Thoracic aorta (tissue), 2 donors: Measurements from ENCODE around the gene ZNF133. TPM values are rescaled to one million over a fixed set of nuclear protein-coding genes. Genes with fewer than 3 reads are reported as not detected.
"Not testable (repeated sequence)": the region's sequence is repeated elsewhere in the genome, so short reads cannot be mapped to it uniquely, and the experiment has no call there.

Experiments used
- ATAC-seq: fragments of 150-250 bp; one replicate; pipeline ENCODE4 v1.8.0; 2017; ENCODE audit warnings: low read depth; ENCODE audit not compliant: insufficient number of reproducible peaks, low FRiP score
- DNase-seq: peaks from one replicate; pipeline ENCODE4 v3.0.0-alpha.2; 2020; ENCODE audit warnings: low spot score
- H3K27ac ChIP-seq, 2 donors: fragments of 200-600 bp; sonication (generic); 1 replicate in 1 of 2; 2 replicates in 1 of 2; pipeline ENCODE4 v1.5.1; 2016; ENCODE audit warnings: mild to moderate bottlenecking in 2 of 2, moderate library complexity in 2 of 2
- H3K27me3 ChIP-seq: fragments of 200-600 bp; sonication (generic); replicated peaks from 2 replicates; pipeline ENCODE4 v1.6.0; 2016; ENCODE audit warnings: mild to moderate bottlenecking; ENCODE audit not compliant: insufficient read depth
- H3K36me3 ChIP-seq: fragments of 200-600 bp; sonication (generic); one replicate; pipeline ENCODE4 v1.5.1; 2016
- H3K4me1 ChIP-seq, 2 donors: fragments of 200-600 bp; sonication (generic); 1 replicate in 1 of 2; 2 replicates in 1 of 2; pipeline versions ENCODE4 v1.5.1 to v1.6.0; 2016; ENCODE audit warnings: low read depth in 2 of 2, mild to moderate bottlenecking in 1 of 2; ENCODE audit not compliant: control insufficient read depth in 1 of 2
- H3K4me3 ChIP-seq: fragments of 200-600 bp; sonication (generic); 2 replicates; pipeline ENCODE4 v1.5.1; 2016; ENCODE audit warnings: mild to moderate bottlenecking
- H3K9me3 ChIP-seq: fragments of 200-600 bp; sonication (generic); 2 replicates; pipeline ENCODE4 v1.5.1; 2016
- CTCF ChIP-seq: fragments of 200-600 bp; sonication (generic); IDR thresholded peaks from one replicate; pipeline ENCODE4 v1.5.1; 2019; ENCODE audit warnings: antibody characterized with exemption
- total RNA-seq, 2 donors: library from RNA; depleted of rRNA; stranded (reverse); fragments of >200 nt; gene quantifications; one replicate each; pipeline versions ENCODE4 v1.1.0 to v1.2.3, GENCODE V29; 2016

The ZNF133 gene
- total RNA-seq, 2 donors from 2014 or later, result 9.1 to 13.7 TPM

- ATAC-seq (no peak), DNase-seq (no peak)
- H3K36me3 ChIP-seq, result no peaks in the 10 kb centered on the region
- no peak overlapping the region for H3K27ac ChIP-seq
- no peak for TF ChIP-seq CTCF
- H3K4me3 ChIP-seq, result no peak overlapping the region
- no peaks in the 10 kb centered on the region for H3K9me3 ChIP-seq
- no peaks in the 10 kb centered on the region for H3K4me1 ChIP-seq
- no peaks in the 10 kb centered on the region for H3K27me3 ChIP-seq
Observed at GRCh38 chr20:18323705-18324104, 35.4 kb downstream of the ZNF133 start.

DNA sequence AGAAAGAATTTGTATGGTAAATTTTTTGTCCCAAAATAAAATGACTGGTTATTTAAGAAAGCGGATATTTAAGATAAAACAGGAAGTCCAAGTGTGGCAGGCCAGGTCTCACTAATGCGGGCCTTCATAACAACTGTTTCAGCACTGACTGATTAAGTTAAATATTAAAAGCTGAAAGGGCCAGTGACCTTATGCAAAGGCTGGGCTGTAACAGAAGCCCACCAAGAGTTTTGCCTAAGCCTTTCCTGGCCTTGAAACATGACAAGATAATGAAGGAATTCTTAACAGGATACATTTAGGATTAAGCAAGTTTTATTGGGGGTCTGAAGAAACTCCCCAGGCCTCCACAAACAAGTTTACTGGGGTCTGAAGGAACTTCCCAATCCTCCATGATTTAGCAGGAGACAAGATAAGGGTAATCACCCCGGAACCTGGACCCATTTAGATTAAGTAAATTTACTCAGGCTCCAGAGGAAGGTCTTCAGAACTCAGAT, 36.3 kb downstream of the ZNF133 start:
- Histone ChIP-seq H3K4me1 (no peaks in the 10 kb centered on the region), H3K36me3 (no peaks in the 10 kb centered on the region), H3K4me3 (no peak overlapping the region), H3K9me3 (peaks cover 4% of the 10 kb centered on the region), H3K27me3 (no peaks in the 10 kb centered on the region), H3K27ac (no peak overlapping the region)
- DNase-seq, result no peak
- ATAC-seq, result no peak
- no peak for TF ChIP-seq CTCF

- Histone ChIP-seq H3K36me3 (no peaks in the 10 kb centered on the region), H3K27ac (no peak overlapping the region), H3K4me1 (no peaks in the 10 kb centered on the region), H3K4me3 (no peak overlapping the region), H3K27me3 (no peaks in the 10 kb centered on the region), H3K9me3 (peaks cover 15% of the 10 kb centered on the region)
- DNase-seq, result no peak
- no peak for TF ChIP-seq CTCF
- ATAC-seq, result no peak
Observed at GRCh38 chr20:18326990-18327389, 38.7 kb downstream of the ZNF133 start.

DNA sequence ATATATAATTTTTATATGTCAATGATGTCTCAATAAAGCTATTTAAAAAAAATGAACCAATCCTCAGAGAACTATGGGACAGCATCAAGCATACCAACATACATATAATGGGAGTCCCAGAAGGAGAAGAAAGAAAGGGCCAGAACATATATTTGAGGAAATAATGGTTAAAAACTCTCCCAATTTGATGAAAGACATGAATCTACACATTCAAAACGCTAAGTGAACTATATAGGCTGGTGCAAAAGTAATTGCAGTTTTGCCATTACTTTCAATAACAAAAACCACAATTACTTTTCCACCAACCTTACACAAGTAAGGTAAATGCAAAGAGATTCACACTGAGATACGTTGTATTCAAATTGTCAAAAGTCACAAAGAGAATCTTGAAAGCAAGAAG, 43.4 kb downstream of the ZNF133 start:
- H3K36me3 ChIP-seq, result no peaks in the 10 kb centered on the region
- H3K27ac ChIP-seq, result no peak overlapping the region
- ATAC-seq, result no peak
- no peak overlapping the region for H3K4me3 ChIP-seq
- no peaks in the 10 kb centered on the region for H3K27me3 ChIP-seq
- H3K4me1 ChIP-seq, result no peaks in the 10 kb centered on the region
- DNase-seq, result no peak
- peaks cover 18% of the 10 kb centered on the region for H3K9me3 ChIP-seq
- TF ChIP-seq CTCF, result no peak

DNA sequence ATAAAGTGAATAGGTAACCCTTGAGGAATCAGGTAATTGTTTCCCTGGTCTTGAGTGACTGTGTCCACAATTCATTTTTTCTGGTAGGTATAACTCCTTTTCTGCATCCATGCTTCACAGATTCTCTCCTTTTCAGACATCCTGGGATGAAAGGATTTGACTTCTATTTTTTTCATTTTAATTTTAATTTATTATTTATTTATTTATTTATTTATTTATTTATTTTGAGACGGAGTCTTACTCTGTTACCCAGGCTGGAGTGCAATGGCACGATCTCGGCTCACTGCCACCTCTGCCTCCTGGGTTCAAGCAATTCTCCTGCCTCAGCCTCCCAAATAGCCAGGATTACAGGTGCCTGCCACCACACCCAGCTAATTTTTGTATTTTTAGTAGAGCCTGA, 61.4 kb downstream of the ZNF133 start:
- not testable (repeated sequence) for H3K4me3 ChIP-seq, H3K36me3 ChIP-seq, DNase-seq, H3K9me3 ChIP-seq, H3K27ac ChIP-seq, H3K4me1 ChIP-seq, H3K27me3 ChIP-seq, ATAC-seq

DNA sequence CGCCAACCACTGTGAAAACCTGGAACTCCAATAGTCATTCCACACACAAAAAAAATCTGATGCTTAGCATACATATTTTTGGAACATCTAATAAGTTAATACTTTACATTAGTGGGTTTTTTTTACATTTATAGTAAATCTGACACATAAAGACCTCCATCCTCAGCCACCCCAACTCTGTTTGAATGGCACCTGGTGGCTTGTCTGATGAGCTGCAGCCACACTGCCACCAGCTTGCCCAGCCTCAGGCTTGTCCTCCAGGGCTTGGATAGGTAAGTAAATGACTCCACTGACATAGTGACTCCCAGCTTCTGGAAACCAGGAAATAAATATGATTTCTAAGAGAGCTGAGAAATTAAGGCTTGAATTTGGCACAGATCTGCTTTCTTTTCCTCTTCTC, 71.5 kb downstream of the ZNF133 start:
- Histone ChIP-seq H3K4me1 (no peaks in the 10 kb centered on the region), H3K27ac (no peak overlapping the region), H3K27me3 (no peaks in the 10 kb centered on the region), H3K36me3 (no peaks in the 10 kb centered on the region), H3K9me3 (no peaks in the 10 kb centered on the region), H3K4me3 (no peak overlapping the region)
- no peak for TF ChIP-seq CTCF
- ATAC-seq (no peak), DNase-seq (no peak)
